NCI-H1694 (cell line): Measurements from ENCODE around the gene JPH4.

Experiments used
- DNase-seq: peaks from one replicate; lab custom pipeline; 2025; lab: John Stamatoyannopoulos, UW

JPH4 gene

DNA sequence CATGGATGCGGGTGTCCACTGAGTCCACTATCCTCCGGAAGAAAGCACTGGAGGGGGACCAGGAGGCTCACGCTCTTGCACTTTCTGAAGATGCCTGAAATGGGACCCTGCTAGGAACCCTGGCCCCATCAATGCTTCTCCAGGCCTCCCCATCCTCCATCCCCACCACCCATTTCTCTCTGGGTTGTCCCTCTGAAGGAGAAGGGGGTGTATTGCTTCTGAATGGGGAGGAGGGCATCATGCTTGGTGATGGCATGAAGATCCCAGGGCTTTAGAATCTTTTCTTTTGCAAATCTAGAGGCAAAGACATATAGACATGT lies 681 bp upstream of the JPH4 start:
- no peak for DNase-seq

DNA sequence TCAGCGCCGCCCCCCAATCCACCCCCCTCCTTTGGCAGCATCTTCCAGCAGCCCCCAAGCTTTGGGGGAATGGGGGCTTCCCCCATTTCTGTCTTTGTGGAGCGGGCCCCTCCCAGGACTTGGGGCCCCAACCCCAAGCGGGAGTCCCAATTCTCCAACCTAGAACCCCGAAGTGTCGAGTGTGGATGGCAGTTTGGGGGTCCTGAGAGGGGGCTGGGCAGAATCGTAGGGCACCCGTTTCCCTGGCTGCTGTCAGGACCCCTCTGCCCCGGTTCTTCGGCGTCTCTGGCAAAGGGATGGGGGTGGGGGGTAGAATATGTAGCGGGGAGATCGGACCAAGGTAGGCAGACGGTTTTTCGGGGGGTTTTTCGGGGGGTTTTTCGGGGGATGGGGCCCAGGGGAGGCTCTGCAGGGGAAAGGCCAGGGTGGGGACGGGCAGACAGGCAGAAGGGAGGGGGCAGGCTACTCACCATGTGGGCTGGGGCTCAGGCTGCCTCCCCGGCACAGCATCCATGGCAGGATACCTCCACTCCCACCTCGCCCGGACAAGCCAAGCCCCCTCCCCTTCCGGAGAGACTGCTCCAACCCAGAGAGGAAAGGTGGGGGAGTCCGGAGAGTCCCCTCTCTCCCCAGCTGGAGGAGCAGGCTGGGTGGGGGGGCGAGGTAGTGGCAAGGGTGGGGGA lies 739 bp downstream of the JPH4 start:
- DNase-seq, result no peak

DNA sequence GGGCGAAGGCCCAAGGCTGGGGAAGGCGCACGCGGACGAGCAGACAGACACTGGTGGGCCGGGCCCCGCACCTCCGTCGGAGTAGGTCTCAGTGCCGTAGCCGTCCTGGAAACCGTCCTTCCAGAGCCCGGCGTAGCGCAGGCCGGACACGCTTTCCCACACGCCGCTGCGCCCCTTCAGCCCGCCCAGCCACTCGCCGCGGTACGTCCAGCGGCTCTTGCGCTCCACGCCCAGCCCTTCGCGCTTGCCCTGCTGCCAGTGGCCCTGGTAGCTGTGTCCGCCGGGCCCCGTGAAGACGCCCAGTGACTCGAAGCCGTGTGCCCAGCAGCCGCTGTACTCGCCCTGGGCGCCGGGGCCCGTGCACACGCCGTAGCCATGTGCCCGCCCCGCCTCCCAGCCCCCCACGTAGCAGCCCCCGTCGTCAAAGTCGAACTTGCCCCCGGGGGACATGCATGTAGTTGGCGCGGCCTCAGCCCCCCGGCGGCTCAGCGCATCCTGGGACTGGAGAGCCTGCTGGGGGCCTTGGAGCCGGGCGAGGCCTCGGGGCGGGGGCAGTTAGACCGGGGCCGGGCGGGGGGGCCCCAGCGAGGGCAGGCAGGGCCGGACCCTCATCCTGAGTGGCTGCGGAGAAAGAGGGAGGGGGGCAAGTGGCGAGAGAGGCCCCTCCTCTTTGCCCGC lies 1.4 kb downstream of the JPH4 start:
- no peak for DNase-seq

DNA sequence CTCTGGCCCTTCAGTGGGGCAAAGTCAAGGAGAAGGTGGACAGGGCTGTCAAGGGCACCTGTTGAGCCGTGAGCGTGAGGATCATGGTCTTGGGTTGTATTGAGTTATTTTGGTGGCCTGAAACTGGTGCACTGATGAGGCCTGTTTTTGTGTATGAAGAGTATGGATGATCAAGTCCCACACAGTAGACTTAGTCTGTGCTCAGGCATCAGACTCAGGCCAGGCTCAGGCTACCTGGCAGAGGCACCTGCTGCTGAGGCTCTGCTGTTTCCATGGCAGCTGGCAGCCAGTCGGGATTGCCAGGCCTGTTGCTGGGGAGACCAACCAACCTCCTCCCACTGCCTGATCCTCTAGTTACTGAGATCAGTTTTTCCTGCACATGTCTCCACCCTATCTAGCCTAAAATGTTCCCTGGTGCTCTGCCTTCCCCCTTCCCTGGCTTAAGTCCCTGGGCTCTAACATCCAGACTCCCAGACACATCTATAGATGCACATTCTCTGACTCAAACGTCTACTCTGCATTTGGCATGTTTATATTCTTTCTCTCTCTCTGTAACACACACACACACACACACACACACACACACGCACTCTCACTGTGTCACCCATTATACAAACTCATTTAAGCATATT lies 5.1 kb downstream of the JPH4 start:
- no peak for DNase-seq

DNA sequence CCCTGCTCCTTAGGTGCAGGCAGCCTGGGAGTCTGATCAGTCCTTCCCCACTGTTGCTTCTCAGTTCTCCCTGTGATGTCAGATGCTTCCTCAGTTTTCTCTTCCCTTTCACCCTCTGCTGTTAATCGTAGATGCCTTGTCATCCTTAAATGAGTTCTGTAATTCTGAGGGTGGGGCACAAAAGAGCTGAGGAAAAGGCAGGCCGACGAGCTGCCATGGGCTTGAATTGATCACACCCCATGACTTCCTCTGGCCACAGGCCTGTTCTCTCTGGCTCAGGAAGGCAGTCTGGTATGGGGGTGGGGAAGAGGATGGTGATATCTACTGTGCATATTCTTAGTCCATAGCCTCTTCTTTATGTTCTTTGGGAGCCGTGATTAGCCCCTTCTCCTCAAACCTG lies 5.8 kb downstream of the JPH4 start:
- DNase-seq, result no peak

DNA sequence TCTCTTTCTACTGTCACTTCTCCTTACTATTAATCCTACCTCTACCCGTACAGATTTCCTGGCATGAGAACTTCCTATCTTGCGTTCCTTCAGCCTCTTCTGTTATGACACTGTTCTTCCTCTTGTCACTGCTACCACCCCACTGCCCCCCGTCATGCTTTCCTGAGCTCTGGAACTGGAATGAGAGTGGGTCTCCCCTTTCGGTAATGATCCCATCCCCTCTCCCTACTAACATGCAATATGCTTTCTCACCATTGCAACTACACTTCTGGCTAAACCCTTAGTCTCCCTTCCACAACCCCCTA lies 6.1 kb downstream of the JPH4 start:
- DNase-seq, result no peak

DNA sequence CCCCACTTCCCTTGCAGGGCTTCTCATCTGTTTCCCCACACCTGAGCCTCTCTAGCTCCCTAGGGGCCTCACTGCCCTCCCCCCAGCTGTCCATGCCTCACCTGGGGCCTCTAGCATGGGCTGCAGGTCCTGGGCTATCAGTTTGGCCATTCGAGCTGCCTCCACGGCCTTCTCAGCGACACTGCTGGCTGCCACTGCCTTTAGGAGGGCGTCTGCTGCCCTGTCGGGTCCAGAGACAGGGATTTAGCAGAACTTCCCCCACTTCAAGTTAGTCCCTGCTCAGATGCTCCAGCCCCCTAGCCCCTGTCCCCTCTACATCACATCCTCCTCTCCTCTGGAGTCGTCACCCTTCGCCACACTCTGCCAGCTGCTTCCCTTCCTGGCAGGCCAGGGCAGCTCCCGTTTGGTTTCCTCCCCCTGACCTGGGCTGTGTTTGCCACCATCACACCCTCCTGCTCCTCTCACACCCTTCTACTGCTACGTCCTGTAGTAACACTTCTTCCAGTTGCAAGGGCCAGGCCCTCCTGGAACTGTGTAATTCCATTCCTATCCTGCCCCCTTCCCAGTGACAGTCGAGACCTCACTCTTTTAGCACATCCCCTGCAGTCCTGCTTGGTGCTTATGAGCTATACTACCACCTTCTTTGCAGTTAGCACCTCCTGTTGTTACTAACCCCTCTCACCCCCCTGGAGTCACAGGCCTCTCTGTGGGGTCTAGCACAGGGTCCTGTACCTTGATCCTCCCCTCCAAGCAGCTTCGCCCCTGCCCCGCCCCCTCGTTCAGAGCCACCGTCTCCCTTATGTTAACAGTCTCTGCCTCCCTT lies 6.7 kb downstream of the JPH4 start:
- peak; percentile 32 for DNase-seq

DNA sequence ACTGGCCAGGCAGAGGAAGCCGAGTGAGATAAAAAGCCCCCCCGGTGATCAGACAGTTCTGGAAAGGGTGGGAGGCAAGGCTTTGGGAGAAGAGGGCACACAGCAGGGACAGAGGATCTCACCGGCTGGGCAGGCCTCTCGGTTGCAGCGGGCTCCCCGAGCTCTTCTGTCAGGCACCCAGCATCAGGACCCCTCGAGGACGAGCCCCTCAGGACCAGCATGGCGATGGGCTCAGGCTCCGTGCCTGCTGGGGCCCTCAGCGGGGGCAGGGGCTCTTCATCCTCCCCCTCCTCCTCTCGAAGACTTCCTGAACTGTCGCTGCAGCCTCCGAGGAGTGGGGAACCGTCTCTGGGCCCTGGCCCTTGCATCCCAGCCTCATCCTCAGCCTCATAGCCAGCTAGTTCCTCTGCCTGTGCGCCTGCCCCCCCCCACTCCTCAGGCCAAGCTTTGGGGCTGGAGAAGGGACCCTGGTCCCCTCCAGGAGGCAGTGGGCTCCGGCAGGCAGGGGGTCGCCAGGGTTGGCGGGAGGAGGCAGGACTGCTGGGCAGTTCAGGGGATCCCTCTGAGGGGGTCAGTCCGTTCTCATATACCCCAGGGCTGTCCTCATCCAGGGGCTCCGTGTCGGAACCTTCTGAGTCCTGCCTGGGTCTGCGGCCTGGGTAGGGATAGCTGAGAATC lies 7.6 kb downstream of the JPH4 start:
- no peak for DNase-seq

DNA sequence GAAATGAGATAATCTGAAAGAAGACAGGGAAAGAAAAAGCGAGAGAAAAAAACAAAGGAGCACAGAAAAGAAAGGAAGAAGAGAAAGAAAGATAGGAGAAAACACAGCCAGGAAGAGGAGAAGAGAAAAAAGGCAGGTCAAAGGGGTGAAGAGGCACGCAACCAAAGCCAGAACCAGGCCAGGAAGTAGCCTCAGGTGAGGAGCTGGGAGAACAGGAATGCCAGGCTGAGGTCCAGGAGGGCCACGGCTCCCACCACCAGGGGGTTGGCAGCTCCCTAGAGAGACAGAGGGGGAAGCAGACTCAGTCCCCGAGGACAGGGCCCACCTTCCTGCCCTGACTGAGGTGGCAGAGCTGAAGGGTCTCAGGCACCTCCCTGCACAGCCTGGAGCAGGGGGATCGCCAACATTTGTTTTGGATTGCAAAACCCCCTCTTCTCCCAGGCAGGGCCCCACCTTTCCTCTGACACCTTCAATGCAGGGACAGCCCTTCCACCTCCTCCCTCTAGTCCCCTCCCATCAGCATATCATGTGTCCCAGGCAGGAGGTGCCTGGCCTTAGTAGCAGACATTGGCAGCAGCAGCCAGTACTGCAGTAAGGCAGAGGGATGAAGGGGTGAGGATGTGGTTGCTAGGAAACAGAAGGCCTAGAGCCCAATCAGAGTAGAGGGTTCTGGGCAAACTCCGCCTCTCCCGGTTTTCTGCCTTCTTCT lies 9.0 kb downstream of the JPH4 start:
- peak; percentile 92 for DNase-seq

DNA sequence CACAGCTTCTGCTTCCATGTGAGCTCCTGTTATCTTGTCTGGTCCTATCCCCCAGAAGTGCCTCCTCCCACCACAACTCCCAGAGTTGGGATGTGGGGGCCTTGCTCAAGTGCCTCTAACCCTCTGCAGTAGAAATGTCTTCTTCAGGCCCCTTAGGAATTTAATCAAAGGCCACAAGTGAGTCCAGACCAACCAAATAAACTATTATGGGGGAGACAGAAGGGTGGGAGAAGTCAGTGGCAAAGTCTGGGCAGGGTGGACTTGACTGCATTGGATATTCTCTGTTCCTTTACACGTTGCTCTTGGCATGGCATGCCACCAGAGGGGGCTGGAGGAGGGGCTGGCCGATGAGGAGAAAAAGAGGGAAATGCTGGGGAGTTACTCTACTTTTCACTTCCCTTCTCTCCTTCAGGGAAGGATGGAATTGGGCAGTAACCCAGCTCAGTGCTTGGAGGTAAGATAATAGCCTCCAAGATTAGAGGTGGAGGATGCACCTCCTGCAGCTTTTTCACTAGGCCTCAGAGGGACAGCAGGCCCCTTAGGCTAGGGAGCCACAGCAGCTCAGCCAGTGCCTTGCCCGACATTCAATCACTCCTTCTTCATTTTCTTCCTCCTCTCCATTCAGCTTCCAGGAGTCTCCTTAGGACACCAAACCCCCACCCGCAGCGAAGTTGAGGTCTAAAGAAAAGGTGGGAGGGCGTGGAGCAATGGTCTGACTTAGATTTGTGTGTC lies 9.8 kb downstream of the JPH4 start:
- peak; percentile 46 for DNase-seq

DNA sequence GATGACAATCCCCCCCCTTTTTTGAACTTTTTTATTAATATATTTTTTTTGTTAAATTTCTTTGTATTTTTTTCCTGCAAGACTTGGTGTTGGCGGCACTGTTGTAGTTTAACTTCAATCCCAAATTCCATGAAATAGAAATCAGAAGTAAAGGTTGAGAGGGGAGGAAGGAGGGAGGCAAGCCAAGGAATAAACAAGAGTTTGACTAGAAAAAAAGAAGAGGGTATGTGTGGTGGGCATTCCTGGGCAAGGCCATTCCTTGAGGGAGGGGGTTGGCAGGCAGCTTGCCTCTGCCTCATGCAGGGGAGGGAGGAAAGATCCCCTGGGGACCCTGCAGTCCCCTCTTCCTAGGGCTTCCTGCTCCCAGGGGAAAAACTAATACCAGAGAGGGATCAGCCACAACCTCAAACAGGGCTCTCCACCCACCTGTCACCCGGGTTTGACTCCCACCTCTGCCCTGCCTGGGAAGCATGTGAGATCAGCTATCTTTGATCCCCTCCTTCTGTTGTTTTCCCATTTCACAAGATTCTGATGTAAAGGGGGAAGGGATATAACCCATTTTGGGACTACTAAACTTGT lies 10.5 kb downstream of the JPH4 start:
- DNase-seq, result no peak

DNA sequence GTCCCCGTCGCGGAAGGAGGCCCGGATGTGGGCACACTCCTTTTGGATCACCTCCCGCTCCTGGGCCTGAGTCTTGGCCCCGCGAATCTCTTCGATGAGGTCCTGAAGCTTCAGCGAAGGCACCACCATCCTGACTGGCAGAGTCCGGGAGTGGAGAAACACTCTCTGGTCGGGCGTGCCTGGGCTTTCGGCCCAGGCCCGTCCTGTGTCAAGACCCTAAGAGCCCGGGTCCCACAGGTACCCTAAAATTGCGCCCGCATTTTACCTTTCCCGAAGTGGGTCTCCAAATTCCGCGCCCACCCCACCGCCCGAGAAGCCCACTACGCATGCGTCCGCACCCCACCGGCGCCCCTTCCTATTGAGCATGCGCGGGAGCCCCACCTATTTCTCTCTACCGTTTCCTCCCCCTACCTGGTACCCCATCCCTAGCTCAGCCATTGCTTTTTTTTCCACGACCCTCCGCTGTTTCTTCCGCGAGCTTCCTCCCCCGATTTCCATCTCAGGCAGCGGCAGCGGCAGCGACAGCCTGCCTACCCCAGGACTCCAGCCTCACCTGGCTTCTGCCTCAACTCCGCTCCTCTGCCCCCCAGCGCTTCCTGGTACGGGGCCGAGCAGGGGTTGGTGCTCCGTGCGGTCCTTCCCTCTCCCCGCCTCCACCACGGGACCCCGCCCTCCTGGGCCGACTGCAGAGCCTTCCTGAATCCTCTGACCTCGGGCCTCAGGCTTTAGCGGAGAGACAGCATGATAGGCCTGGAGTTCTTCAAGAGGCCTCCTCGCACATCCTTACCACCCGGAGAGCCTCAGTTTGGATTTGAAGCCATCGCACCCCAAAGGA lies 11.2 kb downstream of the JPH4 start, which contains the start of gene AP1G2:
AP1G2 (minus strand) TSS at position 606 of the 835 bp plus-strand sequence; CDS start at position 129, 477 bp downstream.
- DNase-seq, result peak; percentile 74

DNA sequence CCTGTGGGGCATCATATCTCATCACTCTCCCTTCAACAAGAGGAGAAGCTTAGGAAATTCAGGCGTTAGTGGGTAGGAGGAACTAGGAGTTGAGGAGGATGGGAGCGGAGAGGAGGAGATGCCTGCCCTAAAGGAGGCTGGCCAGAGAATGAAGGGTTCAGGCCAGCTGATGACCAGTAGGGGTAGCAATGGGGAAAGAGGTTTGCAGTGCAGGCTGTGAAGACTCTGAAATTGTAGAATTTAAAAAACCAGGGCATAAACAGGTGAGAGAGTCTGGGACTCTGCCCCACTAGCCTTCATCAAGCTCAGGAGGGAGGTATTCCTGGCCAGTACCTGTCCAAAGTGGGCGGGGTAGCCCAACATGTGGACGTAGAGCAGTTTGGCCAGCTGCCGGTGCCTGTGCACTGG lies 11.8 kb downstream of the JPH4 start:
- DNase-seq, result no peak

DNA sequence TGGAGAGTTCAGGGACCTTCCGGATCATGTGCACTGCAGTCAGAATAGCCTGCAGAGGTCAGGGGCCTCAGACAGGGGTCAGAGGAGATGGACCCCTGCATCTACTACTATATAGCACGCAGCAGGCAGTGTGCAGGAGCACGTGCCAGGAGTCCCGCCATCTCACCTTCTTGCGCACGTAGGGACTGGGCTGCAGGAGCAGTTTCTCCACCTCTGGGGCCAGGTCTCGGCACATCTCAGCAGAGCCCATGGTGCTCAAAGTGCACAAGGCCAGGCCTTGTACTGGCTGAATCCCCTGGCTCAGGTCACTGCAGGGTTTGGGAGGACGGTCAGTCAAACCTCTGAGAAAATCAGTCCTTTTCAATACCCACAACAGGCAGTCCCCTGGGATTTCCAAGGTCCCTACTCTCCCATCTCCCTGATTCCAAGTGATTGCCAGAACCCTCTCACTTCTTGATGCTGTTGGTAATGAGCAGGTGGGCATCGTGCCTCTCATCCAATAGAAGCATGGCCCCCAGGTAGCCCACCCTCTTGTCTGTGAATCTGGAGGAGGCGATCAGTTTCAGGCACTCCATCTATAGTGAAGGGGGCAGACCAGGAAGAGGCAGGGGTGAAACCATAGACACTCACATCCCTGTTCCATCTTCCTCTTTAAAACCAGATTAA lies 12.3 kb downstream of the JPH4 start:
- no peak for DNase-seq

DNA sequence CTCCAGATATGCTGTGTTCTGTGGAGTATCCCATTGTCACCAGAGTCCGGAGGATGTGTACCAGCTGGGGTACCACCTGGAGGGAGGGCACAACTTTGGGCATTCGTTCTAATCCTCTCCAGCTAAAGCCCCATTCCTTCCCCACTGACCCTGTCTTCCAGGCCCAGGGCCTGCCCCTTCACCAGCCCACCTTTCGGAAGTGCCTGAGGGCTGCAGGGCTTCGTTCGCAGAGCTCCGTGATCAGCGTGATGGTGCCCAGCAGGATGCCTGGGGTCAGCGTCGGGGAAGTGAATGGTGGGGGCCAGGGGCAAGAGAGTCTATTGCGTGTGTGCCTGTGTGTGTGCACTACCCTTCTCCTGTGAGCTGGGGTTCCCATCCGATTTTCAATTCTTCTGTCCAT lies 13.0 kb downstream of the JPH4 start:
- DNase-seq, result no peak

DNA sequence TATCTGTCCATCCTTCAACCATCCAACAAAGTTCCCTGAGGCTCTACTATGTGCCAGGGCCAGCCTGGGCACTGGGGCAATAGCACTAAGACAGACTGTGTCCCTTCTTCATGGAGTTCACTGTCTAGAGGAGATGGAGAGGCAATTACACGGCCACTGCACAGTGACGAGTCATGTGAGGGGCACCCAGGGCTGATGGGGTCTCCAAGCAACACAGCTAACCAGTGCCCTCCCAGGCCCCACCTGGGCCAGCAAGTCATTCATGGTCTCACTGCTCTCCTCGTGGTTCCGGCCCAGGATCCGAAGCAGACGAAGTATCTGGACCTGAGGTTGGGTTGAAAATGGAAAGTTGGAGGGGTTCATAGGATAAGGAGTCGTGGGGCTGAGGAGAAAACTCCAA lies 13.7 kb downstream of the JPH4 start:
- DNase-seq, result no peak

DNA sequence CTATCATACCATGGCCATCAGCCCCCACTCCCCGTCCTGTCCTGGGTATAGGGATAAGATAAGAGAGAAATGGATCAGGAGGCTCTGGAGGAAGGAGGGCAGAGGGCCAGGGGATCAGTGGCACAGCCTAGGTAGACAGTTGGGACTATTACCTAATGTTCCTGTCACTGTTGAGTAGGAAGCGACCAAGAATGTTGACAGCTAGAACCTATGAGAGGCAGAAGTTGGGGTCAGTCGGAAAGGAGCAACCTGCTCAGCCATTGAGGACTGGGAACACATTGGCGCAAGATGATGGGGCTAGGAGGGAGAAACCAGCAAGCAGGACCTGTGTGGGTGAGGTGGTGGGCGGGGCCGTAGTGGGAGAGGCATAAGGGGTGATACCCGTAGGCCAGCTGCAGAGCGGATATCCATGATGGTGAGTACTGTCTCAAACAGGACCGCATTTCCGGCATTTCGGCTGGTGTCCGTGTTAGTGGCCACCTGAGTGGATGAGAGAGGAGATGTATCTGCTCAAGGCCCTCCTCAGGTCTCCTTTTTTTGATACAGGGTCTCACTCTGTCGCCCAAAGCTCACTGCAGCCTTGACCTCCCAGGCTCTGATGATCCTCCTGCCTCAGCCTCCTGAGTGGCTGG lies 14.3 kb downstream of the JPH4 start:
- DNase-seq, result no peak

DNA sequence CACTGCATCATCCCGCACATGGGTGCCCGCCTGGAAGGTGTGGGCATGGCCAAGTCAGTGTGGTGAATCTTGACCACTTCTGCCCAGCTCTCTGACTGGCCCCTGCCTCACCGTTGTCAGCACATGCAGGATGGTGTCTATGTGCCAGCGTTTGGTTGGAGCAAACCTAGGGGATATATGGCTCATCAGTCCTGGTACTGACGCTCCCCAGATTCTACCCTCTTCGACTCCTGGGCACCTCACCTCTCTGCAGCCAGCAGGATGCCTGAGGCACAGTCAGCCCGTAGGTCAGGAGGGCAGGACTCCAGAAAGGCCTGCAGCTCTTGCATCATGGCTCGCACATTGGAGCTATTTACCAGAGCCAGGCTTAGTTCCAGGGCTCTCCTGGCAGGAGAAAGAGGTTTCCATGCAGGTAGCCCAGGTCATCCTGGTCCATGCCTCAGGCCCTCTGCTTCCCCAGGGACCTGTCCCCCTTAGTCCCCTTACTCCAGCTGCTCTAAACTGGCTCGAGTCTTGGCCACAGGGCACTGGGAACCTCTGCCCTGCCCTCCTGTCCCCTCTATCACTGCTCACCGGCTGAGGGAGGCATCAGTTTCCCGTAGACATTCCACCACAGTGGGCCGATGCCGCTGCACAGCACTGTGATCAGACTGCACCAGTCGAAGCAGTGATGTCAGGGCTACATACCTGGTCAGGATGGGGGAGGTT lies 15.0 kb downstream of the JPH4 start:
- no peak for DNase-seq
